Progenitor cell of endocrine pancreas (in vitro differentiated cells): ENCODE data around the gene EXOC3L1. TPM values are rescaled to one million over a fixed set of nuclear protein-coding genes. Genes with fewer than 3 reads are reported as not detected.

Experiments
- DNase-seq: peaks from one replicate; pipeline ENCODE4 v3.0.0; 2021; ENCODE audit warnings: low spot score; ENCODE audit not compliant: unreplicated experiment
- H3K27ac Mint-ChIP-seq: 2 replicates; pipeline ENCODE4 v1.8.0; 2021; ENCODE audit warnings: mild to moderate bottlenecking, moderate library complexity, mixed read lengths
- H3K27me3 Mint-ChIP-seq: 2 replicates; pipeline ENCODE4 v1.8.0; 2021; ENCODE audit warnings: mixed read lengths
- H3K36me3 Mint-ChIP-seq: 2 replicates; pipeline ENCODE4 v1.8.0; 2022; ENCODE audit warnings: mixed read lengths; ENCODE audit not compliant: insufficient read depth
- H3K4me1 Mint-ChIP-seq: 2 replicates; pipeline ENCODE4 v1.8.0; 2021; ENCODE audit warnings: low read depth, mixed read lengths
- H3K4me3 Mint-ChIP-seq: 2 replicates; pipeline ENCODE4 v1.8.0; 2021; ENCODE audit warnings: low read depth, mild to moderate bottlenecking, moderate library complexity, mixed read lengths
- H3K9me3 Mint-ChIP-seq: 2 replicates; pipeline ENCODE4 v1.8.0; 2021; ENCODE audit warnings: low read depth, mixed read lengths
- total RNA-seq: library from RNA; stranded (reverse); gene quantifications from 2 replicates; pipeline ENCODE4 v1.2.1, GENCODE V29; 2021
- TF ChIP-seq, protein P1 (sequence below): fragments of 200-600 bp; sonication (generic); IDR thresholded peaks from one replicate; pipeline ENCODE4 v1.5.0; 2021; ENCODE audit warnings: antibody characterized with exemption, mild to moderate bottlenecking; ENCODE audit not compliant: unreplicated experiment

EXOC3L1 gene
- total RNA-seq, 1 donor from 2014 or later, result not detected

DNA sequence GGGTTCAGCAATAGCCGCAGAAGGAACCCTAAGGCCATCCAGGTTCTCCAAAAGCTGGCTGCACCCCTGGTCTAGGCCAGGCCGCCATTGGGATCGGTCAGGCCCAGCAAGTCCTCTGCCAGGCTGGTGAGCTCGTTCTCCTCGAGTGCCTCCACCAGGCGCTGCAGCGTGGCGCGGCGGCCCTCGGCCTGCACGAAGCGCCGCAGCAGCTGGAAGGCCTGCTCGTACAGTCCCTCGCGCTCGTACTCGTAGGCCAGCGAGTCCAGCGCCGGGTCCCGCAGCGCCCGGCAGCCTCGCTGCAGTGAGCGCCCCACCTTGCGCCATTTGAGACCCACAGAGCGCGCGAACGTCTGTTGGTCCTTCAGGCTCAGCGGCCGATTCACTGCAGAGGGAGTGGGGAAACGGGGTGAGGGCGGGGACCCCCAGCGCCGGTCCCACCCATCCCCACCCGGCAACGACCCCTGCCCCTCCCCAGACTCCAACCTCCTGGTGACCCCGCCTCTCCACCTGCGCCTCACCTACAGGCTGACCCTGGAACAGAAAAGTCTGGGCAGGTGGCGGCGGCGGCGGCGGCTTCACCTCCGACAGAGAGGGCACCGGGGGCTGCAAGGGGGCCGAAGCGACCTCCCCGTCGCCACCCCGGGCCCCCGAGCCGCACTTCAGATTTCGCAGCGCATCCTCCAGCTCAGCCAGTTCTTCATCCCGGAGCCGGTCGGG lies 35.2 kb downstream of the EXOC3L1 start:
- Mint-ChIP-seq H3K9me3 (no peaks in the 10 kb centered on the region), H3K27me3 (peaks cover 74% of the 10 kb centered on the region), H3K36me3 (no peaks in the 10 kb centered on the region), H3K27ac (no peak overlapping the region), H3K4me1 (peaks cover 5% of the 10 kb centered on the region), H3K4me3 (peak overlapping the region; percentile 65)
- TF ChIP-seq, protein P1, sequence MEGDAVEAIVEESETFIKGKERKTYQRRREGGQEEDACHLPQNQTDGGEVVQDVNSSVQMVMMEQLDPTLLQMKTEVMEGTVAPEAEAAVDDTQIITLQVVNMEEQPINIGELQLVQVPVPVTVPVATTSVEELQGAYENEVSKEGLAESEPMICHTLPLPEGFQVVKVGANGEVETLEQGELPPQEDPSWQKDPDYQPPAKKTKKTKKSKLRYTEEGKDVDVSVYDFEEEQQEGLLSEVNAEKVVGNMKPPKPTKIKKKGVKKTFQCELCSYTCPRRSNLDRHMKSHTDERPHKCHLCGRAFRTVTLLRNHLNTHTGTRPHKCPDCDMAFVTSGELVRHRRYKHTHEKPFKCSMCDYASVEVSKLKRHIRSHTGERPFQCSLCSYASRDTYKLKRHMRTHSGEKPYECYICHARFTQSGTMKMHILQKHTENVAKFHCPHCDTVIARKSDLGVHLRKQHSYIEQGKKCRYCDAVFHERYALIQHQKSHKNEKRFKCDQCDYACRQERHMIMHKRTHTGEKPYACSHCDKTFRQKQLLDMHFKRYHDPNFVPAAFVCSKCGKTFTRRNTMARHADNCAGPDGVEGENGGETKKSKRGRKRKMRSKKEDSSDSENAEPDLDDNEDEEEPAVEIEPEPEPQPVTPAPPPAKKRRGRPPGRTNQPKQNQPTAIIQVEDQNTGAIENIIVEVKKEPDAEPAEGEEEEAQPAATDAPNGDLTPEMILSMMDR, result no peak
- DNase-seq, result no peak

DNA sequence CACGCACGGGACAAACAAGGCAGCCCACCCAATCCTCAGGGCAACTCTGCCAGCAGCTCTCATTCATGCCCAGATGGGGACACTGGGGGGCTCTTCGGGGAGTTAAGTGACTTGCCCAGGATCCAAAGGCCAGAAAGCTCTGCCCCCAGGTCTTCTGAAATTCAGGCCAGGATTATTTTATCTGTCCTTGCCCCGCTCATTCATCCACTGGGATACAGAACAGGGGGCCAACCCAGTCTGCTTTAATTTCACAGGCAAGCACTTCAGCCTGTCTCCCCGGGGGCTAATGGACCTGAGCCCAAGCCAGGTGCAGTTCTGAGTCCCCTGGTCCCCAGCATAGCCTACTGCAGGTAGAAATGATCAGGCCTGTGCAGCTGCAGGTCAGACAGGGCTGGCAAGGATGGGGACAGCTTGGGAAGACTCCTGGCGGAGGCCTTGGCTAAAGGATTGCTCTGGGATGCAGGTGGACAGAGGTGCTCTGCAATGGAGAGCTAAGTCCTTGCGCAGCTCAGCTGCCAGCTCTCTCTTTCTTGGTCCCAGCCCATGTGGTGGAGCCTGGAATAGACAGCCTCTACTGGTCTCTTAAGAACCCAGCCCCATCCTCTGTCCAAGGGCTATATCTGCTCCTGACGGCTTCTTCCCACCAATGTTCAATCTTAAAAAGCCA lies 38.4 kb downstream of the EXOC3L1 start:
- Mint-ChIP-seq H3K9me3 (no peaks in the 10 kb centered on the region), H3K27me3 (peaks cover 49% of the 10 kb centered on the region), H3K36me3 (peaks cover 10% of the 10 kb centered on the region), H3K4me3 (peak overlapping the region; percentile 71), H3K27ac (no peak overlapping the region), H3K4me1 (peaks cover 5% of the 10 kb centered on the region)
- DNase-seq, result no peak
- TF ChIP-seq, protein P1, result no peak

DNA sequence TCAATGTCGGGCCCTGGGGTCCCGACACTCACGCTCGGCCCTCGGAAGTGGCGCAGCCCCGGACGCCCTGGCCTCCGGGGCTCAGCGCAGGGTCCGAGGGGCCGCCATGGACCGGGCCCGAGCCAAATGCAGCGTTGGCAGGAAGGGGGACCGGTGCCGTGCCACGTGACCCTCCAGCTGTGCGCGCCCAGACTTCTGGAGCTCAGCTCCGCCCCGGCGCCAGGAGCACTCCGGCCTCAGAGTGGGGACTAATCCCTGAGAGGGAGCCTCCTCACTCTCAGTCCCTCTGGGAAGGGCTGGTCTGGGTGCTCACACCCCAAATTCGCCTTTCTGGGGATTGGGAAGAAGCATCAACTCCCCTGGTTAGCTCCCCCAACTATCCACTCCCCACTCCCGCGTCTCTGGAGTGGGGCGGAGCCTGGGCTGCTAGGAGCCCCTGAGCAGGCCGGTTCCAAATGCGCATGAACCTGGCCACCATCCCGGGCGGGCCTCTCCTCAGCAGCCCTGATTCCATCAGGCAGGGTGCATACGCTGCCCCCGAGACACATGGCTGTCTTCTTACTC lies 39.0 kb downstream of the EXOC3L1 start, which contains the start of gene B3GNT9:
Gene B3GNT9 (minus strand): TSS at position 166 of the 564 bp plus-strand sequence. CDS start 513 bp downstream, outside the sequence.
- TF ChIP-seq, protein P1, result no peak
- Mint-ChIP-seq H3K27me3 (peaks cover 43% of the 10 kb centered on the region), H3K27ac (peak within 1 kb of the TSS; percentile 80), H3K36me3 (peaks cover 10% of the 10 kb centered on the region), H3K9me3 (no peaks in the 10 kb centered on the region), H3K4me1 (peaks cover 3% of the 10 kb centered on the region), H3K4me3 (peak within 1 kb of the TSS; percentile 71)
- DNase-seq, result no peak

DNA sequence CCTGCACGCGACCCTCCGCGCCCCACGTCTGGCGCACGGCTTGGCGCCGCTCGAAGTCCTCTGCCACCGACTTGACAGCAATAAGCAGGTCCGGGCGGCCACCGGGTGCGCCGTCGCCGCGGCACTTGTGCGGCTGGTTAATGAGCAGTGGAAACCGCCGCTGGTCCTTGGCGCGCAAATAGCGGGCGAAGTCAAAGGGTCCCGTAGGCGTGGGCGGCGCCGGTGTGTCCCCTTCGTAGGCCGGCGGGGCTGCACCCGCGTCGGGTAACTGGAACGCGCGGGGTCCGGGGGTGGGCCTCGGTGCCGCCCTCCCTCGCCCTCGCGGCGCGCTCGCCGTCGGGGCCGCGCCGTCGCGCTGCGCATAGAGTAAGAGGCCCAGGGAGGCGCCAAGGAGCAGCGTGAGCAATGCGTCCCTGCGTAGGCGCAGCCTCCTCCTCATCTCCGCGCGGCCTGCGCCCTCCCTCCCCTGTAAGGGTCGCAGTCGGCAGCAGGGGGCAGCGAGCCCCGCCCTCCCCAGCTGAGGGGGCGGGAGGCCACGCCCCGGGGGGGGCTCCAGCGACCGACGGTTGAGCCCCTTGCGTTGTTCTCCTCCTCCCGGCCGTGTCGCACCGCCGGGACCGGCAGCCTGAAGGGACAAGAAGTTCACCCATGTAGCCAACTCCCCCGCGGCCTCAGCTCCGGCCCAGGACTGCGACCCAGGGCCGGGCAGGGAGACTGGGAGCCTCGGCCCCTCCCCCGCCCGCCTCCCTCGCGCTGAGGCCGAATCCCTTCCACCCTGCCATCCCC lies 39.7 kb downstream of the EXOC3L1 start:
- TF ChIP-seq, protein P1, result peak; percentile 31
- peak overlapping the region; percentile 71 for H3K4me3 Mint-ChIP-seq
- H3K27me3 Mint-ChIP-seq, result peaks cover 38% of the 10 kb centered on the region
- peaks cover 3% of the 10 kb centered on the region for H3K4me1 Mint-ChIP-seq
- no peaks in the 10 kb centered on the region for H3K9me3 Mint-ChIP-seq
- no peak overlapping the region for H3K27ac Mint-ChIP-seq
- no peak for DNase-seq
- H3K36me3 Mint-ChIP-seq, result peaks cover 10% of the 10 kb centered on the region
